ENCODE data around the gene LFNG. TPM values are rescaled to one million over a fixed set of nuclear protein-coding genes. Genes with fewer than 3 reads are reported as not detected.

LFNG gene
- polyA plus RNA-seq, 2 of the 4 experiments (the other 2 are of a cell fraction): 2.3 to 7.3 TPM

DNA sequence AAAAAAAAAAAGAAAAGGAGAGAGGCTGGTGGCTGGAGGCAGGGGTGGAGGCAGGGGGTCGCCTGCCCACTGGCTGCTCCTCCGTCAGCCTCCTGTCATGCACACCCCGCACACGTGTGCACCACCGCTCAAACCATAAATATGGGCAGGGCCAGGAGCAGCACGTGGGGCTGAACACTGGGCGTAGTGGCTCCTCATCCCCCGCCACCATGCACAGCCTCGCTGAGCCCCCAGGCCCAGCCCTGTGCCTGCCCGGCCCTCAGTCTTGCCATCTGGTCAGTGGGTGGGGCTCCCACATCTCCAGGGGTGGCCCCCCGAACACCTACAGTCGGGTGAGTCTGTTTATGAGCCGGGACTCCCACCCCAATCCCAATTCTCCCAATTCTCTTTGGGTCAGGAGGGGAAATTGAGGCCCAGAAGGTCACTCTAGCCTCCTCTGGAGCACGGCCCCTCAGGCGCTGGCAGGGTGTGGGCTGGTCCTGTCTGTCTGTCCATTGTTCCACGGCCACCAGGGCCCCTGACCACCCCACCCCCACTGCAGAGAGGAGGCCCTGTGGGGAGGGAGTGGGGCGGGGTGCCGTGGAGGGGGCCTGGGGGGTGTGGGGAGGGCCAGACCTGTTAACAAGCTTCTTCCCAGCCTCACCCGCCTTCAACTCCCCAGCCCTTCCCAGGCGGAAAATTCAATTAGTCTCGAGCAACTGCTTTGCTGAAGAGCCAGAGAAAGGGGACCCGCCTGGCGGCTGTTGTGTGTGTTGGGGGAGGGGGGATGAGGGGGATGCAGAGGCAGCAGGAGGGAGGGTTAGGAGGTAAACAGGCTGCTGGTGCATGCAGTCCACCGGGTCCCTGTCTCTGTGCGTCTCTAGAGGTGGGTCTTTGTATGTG, 23.9 kb upstream of the LFNG start (continued):
- TF ChIP-seq, protein P1, sequence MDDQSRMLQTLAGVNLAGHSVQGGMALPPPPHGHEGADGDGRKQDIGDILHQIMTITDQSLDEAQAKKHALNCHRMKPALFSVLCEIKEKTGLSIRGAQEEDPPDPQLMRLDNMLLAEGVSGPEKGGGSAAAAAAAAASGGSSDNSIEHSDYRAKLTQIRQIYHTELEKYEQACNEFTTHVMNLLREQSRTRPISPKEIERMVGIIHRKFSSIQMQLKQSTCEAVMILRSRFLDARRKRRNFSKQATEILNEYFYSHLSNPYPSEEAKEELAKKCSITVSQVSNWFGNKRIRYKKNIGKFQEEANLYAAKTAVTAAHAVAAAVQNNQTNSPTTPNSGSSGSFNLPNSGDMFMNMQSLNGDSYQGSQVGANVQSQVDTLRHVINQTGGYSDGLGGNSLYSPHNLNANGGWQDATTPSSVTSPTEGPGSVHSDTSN (IDR thresholded peaks at IDR 0.05): no peak
- TF ChIP-seq FOSB (CRISPR knock-in tag; IDR thresholded peaks at IDR 0.05) (no peak), CHD4 (IDR thresholded peaks at IDR 0.05; ENCODE audit: borderline replicate concordance) (no peak), GATA3 (IDR thresholded peaks at IDR 0.05; ENCODE audit: borderline replicate concordance) (no peak)
- TF ChIP-seq, protein P2, sequence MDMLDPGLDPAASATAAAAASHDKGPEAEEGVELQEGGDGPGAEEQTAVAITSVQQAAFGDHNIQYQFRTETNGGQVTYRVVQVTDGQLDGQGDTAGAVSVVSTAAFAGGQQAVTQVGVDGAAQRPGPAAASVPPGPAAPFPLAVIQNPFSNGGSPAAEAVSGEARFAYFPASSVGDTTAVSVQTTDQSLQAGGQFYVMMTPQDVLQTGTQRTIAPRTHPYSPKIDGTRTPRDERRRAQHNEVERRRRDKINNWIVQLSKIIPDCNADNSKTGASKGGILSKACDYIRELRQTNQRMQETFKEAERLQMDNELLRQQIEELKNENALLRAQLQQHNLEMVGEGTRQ (IDR thresholded peaks at IDR 0.05): no peak

DNA sequence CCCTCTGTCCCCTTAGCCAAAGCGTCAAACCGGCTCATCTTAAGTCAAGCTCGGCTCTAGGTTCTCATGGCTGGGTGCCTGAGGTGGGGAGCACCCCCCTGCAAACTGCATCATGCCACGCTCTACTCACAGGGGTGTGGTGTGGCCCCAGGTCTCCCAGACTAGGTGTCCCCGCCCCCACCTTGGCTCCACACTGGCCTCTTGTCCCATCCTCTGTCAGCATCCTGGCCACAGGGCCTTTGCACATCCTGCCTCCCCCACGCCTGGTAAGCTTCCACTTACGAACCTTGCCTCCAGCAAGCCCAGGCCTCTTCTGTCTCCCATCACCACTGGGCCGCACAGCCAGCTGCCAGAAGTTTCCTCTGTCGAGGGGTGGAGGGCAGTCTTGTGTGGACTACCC, 23.2 kb upstream of the LFNG start:
- ChIA-PET CTCF (interaction anchor here (2.5 kb wide), 1 partner anchor 184 kb away, joined by 6 read pairs; no protein-coding TSS in a partner anchor), POLR2A (no interaction called here)
- Histone ChIP-seq H3K9me3 (no peaks in the 10 kb centered on the region), H3K4me3 (no peak overlapping the region), H3K4me1 (no peaks in the 10 kb centered on the region), H3K4me2 (no peak overlapping the region), H3K27ac (no peak overlapping the region)
- WGBS (ENCODE audit: missing lambda C conversion rate): 89% methylated on average over 9 of the region's 9 CpGs
- TF ChIP-seq RCOR1 (IDR thresholded peaks at IDR 0.05; ENCODE audit: low read depth, low read length): no peak
- no peak for TF ChIP-seq FOXS1 (CRISPR knock-in tag; IDR thresholded peaks at IDR 0.05)
- TF ChIP-seq FOSL2 (IDR thresholded peaks at IDR 0.05): no peak
- TF ChIP-seq FOSL2 (CRISPR knock-in tag; IDR thresholded peaks at IDR 0.05): no peak
- TF ChIP-seq NPAS2 (CRISPR knock-in tag; IDR thresholded peaks at IDR 0.05; ENCODE audit: borderline replicate concordance): no peak
- TF ChIP-seq, protein P3, sequence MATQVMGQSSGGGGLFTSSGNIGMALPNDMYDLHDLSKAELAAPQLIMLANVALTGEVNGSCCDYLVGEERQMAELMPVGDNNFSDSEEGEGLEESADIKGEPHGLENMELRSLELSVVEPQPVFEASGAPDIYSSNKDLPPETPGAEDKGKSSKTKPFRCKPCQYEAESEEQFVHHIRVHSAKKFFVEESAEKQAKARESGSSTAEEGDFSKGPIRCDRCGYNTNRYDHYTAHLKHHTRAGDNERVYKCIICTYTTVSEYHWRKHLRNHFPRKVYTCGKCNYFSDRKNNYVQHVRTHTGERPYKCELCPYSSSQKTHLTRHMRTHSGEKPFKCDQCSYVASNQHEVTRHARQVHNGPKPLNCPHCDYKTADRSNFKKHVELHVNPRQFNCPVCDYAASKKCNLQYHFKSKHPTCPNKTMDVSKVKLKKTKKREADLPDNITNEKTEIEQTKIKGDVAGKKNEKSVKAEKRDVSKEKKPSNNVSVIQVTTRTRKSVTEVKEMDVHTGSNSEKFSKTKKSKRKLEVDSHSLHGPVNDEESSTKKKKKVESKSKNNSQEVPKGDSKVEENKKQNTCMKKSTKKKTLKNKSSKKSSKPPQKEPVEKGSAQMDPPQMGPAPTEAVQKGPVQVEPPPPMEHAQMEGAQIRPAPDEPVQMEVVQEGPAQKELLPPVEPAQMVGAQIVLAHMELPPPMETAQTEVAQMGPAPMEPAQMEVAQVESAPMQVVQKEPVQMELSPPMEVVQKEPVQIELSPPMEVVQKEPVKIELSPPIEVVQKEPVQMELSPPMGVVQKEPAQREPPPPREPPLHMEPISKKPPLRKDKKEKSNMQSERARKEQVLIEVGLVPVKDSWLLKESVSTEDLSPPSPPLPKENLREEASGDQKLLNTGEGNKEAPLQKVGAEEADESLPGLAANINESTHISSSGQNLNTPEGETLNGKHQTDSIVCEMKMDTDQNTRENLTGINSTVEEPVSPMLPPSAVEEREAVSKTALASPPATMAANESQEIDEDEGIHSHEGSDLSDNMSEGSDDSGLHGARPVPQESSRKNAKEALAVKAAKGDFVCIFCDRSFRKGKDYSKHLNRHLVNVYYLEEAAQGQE (IDR thresholded peaks at IDR 0.05): no peak
- no peak for TF ChIP-seq RNF2 (IDR thresholded peaks at IDR 0.05; ENCODE audit: borderline replicate concordance, low read depth)
- TF ChIP-seq, protein P4, sequence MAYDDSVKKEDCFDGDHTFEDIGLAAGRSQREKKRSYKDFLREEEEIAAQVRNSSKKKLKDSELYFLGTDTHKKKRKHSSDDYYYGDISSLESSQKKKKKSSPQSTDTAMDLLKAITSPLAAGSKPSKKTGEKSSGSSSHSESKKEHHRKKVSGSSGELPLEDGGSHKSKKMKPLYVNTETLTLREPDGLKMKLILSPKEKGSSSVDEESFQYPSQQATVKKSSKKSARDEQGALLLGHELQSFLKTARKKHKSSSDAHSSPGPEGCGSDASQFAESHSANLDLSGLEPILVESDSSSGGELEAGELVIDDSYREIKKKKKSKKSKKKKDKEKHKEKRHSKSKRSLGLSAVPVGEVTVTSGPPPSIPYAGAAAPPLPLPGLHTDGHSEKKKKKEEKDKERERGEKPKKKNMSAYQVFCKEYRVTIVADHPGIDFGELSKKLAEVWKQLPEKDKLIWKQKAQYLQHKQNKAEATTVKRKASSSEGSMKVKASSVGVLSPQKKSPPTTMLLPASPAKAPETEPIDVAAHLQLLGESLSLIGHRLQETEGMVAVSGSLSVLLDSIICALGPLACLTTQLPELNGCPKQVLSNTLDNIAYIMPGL (CRISPR knock-in tag; IDR thresholded peaks at IDR 0.05; ENCODE audit: borderline replicate concordance): no peak
- no peak for TF ChIP-seq EP300 (IDR thresholded peaks at IDR 0.05)
- TF ChIP-seq JUNB (IDR thresholded peaks at IDR 0.05): no peak
- no peak for TF ChIP-seq RARB (CRISPR knock-in tag; IDR thresholded peaks at IDR 0.05)
- no peak for TF ChIP-seq ZC3H11A (IDR thresholded peaks at IDR 0.05)
- TF ChIP-seq HOXB13 (CRISPR knock-in tag; IDR thresholded peaks at IDR 0.05; ENCODE audit: low read depth): no peak
- TF ChIP-seq ZSCAN20 (CRISPR knock-in tag; IDR thresholded peaks at IDR 0.05): no peak
- no peak for DNase-seq (ENCODE audit: low read depth in 1 of 2, low spot score in 1 of 2)
- ATAC-seq: no peak
- no peak for FAIRE-seq
